ENCODE results near the gene TMEM30B.

TMEM30B gene

GRCh38 chr14:61266891-61267740, 14.0 kb downstream of the TMEM30B start:
- no peak for DNase-seq (ENCODE audit: low read depth)
- TF ChIP-seq, protein P1, sequence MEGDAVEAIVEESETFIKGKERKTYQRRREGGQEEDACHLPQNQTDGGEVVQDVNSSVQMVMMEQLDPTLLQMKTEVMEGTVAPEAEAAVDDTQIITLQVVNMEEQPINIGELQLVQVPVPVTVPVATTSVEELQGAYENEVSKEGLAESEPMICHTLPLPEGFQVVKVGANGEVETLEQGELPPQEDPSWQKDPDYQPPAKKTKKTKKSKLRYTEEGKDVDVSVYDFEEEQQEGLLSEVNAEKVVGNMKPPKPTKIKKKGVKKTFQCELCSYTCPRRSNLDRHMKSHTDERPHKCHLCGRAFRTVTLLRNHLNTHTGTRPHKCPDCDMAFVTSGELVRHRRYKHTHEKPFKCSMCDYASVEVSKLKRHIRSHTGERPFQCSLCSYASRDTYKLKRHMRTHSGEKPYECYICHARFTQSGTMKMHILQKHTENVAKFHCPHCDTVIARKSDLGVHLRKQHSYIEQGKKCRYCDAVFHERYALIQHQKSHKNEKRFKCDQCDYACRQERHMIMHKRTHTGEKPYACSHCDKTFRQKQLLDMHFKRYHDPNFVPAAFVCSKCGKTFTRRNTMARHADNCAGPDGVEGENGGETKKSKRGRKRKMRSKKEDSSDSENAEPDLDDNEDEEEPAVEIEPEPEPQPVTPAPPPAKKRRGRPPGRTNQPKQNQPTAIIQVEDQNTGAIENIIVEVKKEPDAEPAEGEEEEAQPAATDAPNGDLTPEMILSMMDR (conservative IDR thresholded peaks at IDR 0.05; ENCODE audit: low read depth, low read length) = no peak
- no peak overlapping the region for H3K4me3 ChIP-seq (ENCODE audit: low read length)

- TF ChIP-seq, protein P1 (conservative IDR thresholded peaks at IDR 0.05; ENCODE audit: low read depth, low read length) = no peak
- DNase-seq (ENCODE audit: low read depth) = no peak
- no peak overlapping the region for H3K4me3 ChIP-seq (ENCODE audit: low read length)
These were observed 14.7 kb downstream of the TMEM30B start for GRCh38 chr14:61266436-61266835.

- DNase-seq (ENCODE audit: low read depth) = no peak
- H3K4me3 ChIP-seq (ENCODE audit: low read length) = no peak overlapping the region
- TF ChIP-seq, protein P1 (conservative IDR thresholded peaks at IDR 0.05; ENCODE audit: low read depth, low read length) = no peak
These were observed 16.5 kb downstream of the TMEM30B start for GRCh38 chr14:61264651-61265050.

DNA sequence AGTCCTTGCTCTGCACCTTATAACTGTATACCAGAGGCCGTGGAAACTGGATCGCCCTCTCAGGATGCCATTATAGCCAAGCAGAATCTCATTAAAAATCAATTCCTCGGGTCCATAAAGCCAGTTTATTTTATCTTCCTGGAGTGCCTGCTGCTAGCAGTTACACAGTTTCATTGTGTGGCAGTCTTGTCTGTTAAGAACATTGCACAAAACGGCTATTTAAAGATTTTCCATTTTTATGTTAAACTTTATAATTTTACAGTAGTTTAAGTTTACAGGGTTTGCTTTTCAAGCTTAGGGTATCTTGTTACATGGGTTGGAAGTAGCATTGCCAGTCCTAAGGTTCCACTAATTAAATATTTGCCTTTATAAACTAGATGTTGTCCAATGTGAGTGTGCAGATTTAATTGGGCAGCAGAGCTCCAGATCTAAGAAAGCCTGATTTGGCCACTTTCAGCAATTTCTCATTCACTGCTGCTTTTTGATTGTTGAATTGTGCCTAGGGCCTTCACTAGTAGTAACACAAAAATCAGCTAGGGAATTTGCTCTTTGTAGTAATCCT, 17.0 kb downstream of the TMEM30B start:
- no peak for DNase-seq (ENCODE audit: low read depth)
- TF ChIP-seq, protein P1 (conservative IDR thresholded peaks at IDR 0.05; ENCODE audit: low read depth, low read length) = no peak
- H3K4me3 ChIP-seq (ENCODE audit: low read length) = no peak overlapping the region

DNA sequence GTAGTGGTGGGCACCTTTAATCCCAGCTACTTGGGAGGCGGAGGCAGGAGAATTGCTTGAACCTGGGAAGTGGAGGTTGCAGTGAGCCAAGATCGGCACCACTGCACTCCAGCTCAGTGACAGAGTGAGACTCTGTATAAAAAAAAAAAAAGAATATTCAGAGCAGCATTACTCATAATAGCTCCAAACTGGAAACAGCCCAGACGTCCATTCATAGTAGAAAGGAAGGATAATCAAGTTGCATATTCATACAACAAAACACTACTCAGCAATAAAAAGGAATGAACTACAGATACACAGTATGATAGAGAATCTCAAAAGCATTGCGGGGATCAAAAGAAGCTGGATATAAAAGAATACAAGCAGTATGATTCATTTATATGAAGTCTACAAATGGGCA, 19.1 kb downstream of the TMEM30B start:
- no peak overlapping the region for H3K4me3 ChIP-seq (ENCODE audit: low read length)
- DNase-seq (ENCODE audit: low read depth) = no peak
- TF ChIP-seq, protein P1 (conservative IDR thresholded peaks at IDR 0.05; ENCODE audit: low read depth, low read length) = no peak

DNA sequence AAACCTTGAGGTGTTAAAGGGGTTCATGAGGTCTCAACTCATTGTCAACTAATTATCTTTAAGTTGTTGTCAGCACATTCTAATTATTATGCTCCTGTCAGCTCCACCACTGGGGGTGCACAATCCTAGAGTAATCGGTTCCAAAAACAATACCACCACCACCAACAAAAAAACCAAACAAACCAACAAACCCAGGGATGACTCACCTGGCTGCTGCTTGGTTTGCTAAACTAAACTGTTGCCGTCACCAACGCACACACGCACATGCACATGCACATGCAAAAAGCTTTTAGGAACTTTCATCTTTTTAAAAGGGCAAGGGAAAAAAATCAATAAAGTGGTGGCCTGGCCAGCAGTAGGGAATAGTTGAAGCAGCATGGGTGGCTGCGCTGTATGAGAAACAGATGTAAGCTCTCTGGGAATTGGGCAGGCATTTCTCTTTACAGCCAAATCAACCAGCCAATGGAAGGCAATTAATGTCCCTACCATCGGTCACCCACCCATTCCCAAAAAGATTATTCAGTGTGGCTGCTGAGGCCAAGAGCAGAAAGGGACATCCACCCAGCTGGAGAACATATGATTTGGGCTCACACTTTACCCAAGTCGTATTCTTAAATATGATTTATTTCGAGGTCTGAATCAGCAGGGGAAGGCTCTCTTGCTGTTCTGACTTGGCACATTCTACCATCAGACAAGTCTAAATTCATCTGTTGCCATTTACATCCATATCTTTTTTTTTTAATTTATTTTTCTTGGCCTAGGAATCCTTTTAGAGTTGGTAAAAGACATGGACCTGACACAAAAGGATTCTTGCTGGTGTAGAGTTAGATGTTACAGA, 20.0 kb downstream of the TMEM30B start:
- no peak overlapping the region for H3K4me3 ChIP-seq (ENCODE audit: low read length)
- DNase-seq (ENCODE audit: low read depth) = no peak
- TF ChIP-seq, protein P1 (conservative IDR thresholded peaks at IDR 0.05; ENCODE audit: low read depth, low read length) = no peak
